ENCODE measurements around the gene APC2.

APC2 gene

DNA sequence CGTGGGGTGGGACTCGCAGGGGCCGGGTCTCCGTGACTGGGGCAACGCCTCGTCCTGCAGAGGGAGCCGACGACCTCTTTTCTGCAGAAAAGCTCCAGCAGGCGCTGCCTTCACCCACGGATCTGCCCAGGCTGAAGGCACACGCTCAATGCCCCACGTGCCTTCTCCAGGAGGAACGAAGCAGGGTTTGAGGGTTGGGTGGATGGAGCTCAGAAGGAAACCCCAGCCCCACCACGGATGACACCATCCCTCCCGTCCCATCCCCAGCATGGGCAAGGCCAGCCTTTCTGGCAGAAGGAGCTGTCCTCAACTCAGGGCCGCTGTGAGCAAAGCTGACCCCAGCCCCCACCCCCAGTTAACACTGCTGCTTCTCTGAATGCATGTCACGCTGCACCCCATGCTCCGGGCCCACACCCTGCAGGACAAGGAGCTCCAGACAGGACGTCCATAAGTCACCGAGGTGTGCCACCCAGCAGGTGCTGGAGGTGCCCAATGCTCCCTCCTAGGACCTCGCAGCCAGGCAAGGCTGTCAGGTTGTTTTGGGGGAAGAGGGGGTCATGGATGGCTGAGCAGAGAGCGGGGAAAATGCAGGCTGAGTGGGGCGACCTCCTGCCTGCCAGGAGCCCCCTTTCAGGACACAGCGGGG is 21.7 kb downstream of the APC2 start:
- TF ChIP-seq, protein P1, sequence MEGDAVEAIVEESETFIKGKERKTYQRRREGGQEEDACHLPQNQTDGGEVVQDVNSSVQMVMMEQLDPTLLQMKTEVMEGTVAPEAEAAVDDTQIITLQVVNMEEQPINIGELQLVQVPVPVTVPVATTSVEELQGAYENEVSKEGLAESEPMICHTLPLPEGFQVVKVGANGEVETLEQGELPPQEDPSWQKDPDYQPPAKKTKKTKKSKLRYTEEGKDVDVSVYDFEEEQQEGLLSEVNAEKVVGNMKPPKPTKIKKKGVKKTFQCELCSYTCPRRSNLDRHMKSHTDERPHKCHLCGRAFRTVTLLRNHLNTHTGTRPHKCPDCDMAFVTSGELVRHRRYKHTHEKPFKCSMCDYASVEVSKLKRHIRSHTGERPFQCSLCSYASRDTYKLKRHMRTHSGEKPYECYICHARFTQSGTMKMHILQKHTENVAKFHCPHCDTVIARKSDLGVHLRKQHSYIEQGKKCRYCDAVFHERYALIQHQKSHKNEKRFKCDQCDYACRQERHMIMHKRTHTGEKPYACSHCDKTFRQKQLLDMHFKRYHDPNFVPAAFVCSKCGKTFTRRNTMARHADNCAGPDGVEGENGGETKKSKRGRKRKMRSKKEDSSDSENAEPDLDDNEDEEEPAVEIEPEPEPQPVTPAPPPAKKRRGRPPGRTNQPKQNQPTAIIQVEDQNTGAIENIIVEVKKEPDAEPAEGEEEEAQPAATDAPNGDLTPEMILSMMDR (IDR thresholded peaks at IDR 0.05; ENCODE audit: insufficient read depth, low read depth, low read length, missing control alignments): no peak
- no peak overlapping the region for H3K4me3 ChIP-seq (ENCODE audit: low read depth, low read length)
- DNase-seq (ENCODE audit: low read depth): no peak

DNA sequence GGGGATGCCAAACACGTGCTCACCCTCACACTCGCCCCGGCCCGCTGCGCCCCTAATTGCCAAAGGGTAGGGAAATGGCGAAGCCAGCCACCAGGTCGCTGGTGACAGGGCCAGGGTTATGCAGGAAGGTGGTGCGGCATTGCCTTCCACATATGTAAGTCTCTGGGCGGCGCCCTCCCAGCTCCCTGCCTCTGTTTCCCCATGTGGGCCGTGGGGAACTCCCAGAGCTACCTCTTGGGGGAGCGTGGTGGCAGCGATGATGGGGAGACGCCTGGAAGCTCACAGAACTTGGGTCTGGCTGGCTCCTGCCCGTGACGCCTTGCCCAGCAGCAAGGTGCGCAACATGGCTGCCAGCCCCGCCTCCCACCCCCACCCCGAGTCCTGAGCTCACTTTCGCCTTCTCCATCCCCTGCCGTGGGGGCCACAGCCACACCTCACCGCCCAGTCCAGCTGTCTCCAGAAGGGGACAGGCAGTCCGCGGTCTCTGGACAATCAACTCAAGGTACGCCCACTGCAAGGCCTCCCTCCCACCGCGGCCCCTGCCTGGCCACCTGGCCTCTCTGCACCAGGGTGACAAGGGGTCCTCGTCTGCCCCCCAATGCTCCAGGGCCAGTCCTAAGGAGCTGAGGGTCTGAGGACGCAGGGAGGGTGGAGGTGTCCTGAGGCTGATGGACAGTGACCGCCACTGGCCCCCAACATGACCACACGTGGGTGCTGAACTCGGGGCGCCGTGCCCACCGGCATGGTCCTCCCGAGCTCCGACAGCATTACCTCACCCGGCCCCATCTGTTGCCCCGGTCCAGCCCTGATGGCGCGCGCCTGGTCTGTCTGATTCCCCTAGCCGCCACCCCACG is 22.5 kb downstream of the APC2 start:
- no peak for DNase-seq (ENCODE audit: low read depth)
- H3K4me3 ChIP-seq (ENCODE audit: low read depth, low read length): no peak overlapping the region
- TF ChIP-seq, protein P1 (IDR thresholded peaks at IDR 0.05; ENCODE audit: insufficient read depth, low read depth, low read length, missing control alignments): no peak

DNA sequence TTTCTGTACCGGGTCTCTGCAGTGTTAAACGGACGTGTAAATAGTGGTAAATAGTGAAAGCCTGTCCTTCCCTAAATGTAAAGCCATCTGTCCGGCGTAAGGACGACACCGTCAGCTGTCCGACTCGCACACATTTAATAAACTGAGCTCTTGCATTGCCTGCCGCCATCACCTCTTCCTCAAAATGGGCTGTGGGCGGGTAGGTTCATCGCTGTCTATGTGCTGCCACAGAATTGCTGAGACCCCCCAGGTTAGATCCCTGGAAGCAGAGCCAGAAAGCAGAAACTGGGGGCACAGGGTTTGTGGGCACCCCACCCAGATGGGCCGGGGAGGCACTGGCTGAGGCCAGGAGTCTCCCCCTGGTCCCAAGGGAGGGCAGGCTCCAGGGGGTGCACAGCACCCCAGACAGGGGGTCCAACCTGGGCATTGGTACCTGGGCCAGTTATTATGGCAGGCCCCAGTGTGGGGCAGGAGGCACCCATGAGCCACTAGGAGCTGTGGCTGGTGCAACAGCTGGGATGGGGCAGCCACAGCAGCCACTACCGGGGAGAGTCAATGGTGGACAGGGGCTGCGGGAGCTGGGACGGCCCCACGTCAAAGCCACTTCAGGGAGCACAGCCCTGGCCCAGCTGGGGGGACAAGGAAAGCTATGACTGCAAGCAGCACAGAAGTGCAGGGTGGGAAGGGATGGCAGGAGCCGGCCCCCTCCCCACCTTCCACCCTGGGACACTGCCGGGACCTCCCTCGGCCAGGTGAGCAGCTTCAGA is 23.3 kb downstream of the APC2 start:
- DNase-seq (ENCODE audit: low read depth): no peak
- TF ChIP-seq, protein P1 (IDR thresholded peaks at IDR 0.05; ENCODE audit: insufficient read depth, low read depth, low read length, missing control alignments): no peak
- no peak overlapping the region for H3K4me3 ChIP-seq (ENCODE audit: low read depth, low read length)

DNA sequence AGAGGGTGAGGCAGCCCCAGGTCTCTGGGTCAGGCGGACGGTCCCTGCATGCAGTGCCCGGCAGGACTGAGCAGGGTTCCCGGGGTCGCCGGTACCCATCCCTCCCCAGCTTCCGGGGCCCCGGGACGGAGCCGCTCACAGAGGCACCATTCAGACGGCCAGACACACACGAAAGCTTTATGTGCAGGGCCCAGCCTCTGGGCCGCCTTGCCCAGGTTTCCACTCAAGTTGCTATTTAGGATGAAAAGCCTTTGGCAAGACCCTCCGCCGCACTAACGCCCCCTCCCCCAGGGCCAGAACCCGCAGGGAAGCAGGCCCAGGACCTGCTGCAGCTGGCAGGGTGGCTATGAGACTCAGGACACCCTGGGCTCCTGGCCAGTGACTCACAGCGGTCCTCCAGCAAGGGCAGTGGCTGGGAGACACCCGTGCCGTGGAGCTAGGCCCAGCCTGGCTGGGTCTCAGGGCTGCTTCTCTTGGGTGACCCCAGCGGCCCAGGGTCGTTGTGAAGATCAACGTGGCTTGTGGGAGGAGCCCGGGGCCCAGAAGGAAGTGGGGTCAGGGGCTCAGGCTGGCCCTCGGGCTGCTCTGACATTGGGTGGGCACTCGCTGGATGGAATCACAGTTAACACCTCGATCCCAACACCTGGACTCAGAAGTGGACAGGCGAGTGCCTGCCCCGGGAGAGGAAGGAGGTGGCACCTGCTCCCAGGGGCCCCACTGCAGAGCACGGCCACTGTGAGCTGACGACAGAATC is 24.3 kb downstream of the APC2 start:
- no peak overlapping the region for H3K4me3 ChIP-seq (ENCODE audit: low read depth, low read length)
- TF ChIP-seq, protein P1 (IDR thresholded peaks at IDR 0.05; ENCODE audit: insufficient read depth, low read depth, low read length, missing control alignments): no peak
- DNase-seq (ENCODE audit: low read depth): no peak

DNA sequence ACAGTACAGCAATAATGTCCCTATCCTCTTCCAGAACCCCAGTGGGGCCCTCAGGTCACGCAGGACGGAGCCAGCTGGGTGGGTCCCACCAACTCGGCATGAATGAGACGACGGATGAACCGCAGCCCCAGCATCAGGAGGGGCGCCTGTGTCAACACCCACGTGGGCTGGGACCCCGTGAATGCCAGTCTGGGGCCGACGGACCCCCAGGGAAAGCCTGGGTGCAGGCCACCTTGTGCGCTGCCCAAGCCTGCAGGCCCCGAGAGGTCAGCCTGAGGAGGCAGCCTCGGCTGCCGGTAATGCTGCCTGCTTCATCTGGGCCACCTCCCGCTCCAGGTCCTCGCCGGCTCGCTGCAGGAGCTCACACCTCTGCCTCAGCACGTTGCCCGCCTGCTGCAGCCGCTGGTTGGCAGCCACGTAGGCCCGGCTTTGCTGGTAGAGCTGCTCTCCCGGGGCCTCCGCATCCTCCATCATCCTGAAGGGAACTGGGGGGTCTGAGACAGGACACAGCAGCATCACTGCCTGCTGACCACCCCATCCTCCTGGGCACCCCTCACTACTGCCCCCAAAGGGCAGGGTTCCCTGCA is 24.9 kb downstream of the APC2 start:
- no peak overlapping the region for H3K4me3 ChIP-seq (ENCODE audit: low read depth, low read length)
- no peak for DNase-seq (ENCODE audit: low read depth)
- TF ChIP-seq, protein P1 (IDR thresholded peaks at IDR 0.05; ENCODE audit: insufficient read depth, low read depth, low read length, missing control alignments): no peak

Data from GM12865 (cell line).